ENCODE data around the gene EIF6.
"Not testable (repeated sequence)": the region's sequence is repeated elsewhere in the genome, so short reads cannot be mapped to it uniquely, and the experiment has no call there.

GRCh38 chr20:35252598-35252997, 32.0 kb downstream of the EIF6 start:
- not testable (repeated sequence) for TF ChIP-seq CTCF, POLR2A, POLR2AphosphoS5, EP300 (IDR thresholded peaks at IDR 0.05)
